Smooth muscle cell (in vitro differentiated cells): Measurements from ENCODE around the gene CT47C1. TPM values are rescaled to one million over a fixed set of nuclear protein-coding genes. Genes with fewer than 3 reads are reported as not detected.

ENCODE experiments used
- DNase-seq: peaks from one replicate; lab custom pipeline; 2025; ENCODE audit not compliant: unreplicated experiment; lab: John Stamatoyannopoulos, UW
- H2AFZ ChIP-seq: fragments of 200-600 bp; sonication (generic); 2 replicates; pipeline ENCODE4 v1.6.0; 2016; ENCODE audit warnings: antibody characterized with exemption, low read depth, mild to moderate bottlenecking
- H3F3A ChIP-seq: fragments of 200-600 bp; sonication (generic); 2 replicates; pipeline ENCODE4 v1.6.0; 2017; ENCODE audit warnings: antibody characterized with exemption, low read depth
- H3K27ac ChIP-seq: fragments of 200-600 bp; sonication (generic); 2 replicates; pipeline ENCODE4 v1.5.1; 2016; ENCODE audit warnings: low read depth, mild to moderate bottlenecking
- H3K27me3 ChIP-seq: fragments of 200-600 bp; sonication (generic); 2 replicates; pipeline ENCODE4 v1.6.1; 2016; ENCODE audit warnings: low read depth, mild to moderate bottlenecking
- H3K36me3 ChIP-seq: fragments of 200-600 bp; sonication (generic); 2 replicates; pipeline ENCODE4 v1.5.1; 2016; ENCODE audit warnings: low read depth
- H3K4me1 ChIP-seq: fragments of 200-600 bp; sonication (generic); 2 replicates; pipeline ENCODE4 v1.5.1; 2016; ENCODE audit warnings: low read depth
- H3K4me2 ChIP-seq: fragments of 200-600 bp; sonication (generic); 2 replicates; pipeline ENCODE4 v1.6.0; 2016; ENCODE audit warnings: mild to moderate bottlenecking
- H3K4me3 ChIP-seq: fragments of 200-600 bp; sonication (generic); 2 replicates; pipeline ENCODE4 v1.5.1; 2016; ENCODE audit warnings: mild to moderate bottlenecking
- H3K79me2 ChIP-seq: fragments of 200-600 bp; sonication (generic); 2 replicates; pipeline ENCODE4 v1.6.0; 2016; ENCODE audit warnings: low read depth, mild to moderate bottlenecking
- H3K9ac ChIP-seq: fragments of 200-600 bp; sonication (generic); 2 replicates; pipeline ENCODE4 v1.6.0; 2016; ENCODE audit warnings: low read depth
- H3K9me3 ChIP-seq: fragments of 200-600 bp; sonication (generic); replicated peaks from 2 replicates; pipeline ENCODE4 v1.5.1; 2016; ENCODE audit warnings: low read depth
- H4K20me1 ChIP-seq: fragments of 200-600 bp; sonication (generic); 2 replicates; pipeline ENCODE4 v1.6.0; 2016; ENCODE audit warnings: low read depth
- CTCF ChIP-seq: fragments of 200-600 bp; sonication (generic); IDR thresholded peaks from 2 replicates; pipeline ENCODE4 v1.5.1; 2017; ENCODE audit warnings: borderline replicate concordance, mild to moderate bottlenecking, antibody characterized with exemption; ENCODE audit not compliant: insufficient read depth, poor library complexity, severe bottlenecking
- WGBS: methylation state at CpG from one replicate; pipeline ENCODE4 v1.1.7; 2016; ENCODE audit warnings: low lambda C conversion rate; 5-methylcytosine and 5-hydroxymethylcytosine counted together
- polyA plus RNA-seq: library from polyadenylated mRNA; unstranded; fragments of >200 nt; fragmentation: Nextera tagmentation; extraction: Ambion mirVana; gene quantifications from 2 replicates; pipeline ENCODE4 v1.2.1, GENCODE V29; 2016
- total RNA-seq: library from RNA; depleted of rRNA; stranded (reverse); fragments of >200 nt; gene quantifications from 2 replicates; pipeline ENCODE4 v1.2.3, GENCODE V29; 2014

Gene CT47C1
- total and polyA plus RNA-seq, 2 experiments from 2014 or later = not detected

- Histone ChIP-seq H3K27ac (no peak overlapping the region), H4K20me1 (no peaks in the 10 kb centered on the region), H3K9me3 (no peaks in the 10 kb centered on the region), H3F3A (no peaks in the 10 kb centered on the region), H3K27me3 (no peaks in the 10 kb centered on the region), H3K9ac (no peak overlapping the region), H3K79me2 (no peaks in the 10 kb centered on the region), H3K4me1 (no peaks in the 10 kb centered on the region), H3K4me2 (no peak overlapping the region), H2AFZ (no peak overlapping the region), H3K4me3 (no peak overlapping the region), H3K36me3 (no peaks in the 10 kb centered on the region)
- TF ChIP-seq CTCF = no peak
- no peak for DNase-seq
- WGBS = 81% methylated on average over 6 of the region's 6 CpGs
Observed at GRCh38 chrX:119040432-119040831, 32.4 kb upstream of the CT47C1 start.

GRCh38 chrX:119041175-119041574 lies 31.6 kb upstream of the CT47C1 start:
- no peaks in the 10 kb centered on the region for H3K27me3 ChIP-seq
- no peak overlapping the region for H3K4me3 ChIP-seq
- TF ChIP-seq CTCF = no peak
- H3K4me1 ChIP-seq = no peaks in the 10 kb centered on the region
- no peak overlapping the region for H2AFZ ChIP-seq
- H3K79me2 ChIP-seq = no peaks in the 10 kb centered on the region
- H3K9me3 ChIP-seq = no peaks in the 10 kb centered on the region
- H3K36me3 ChIP-seq = no peaks in the 10 kb centered on the region
- no peak overlapping the region for H3K4me2 ChIP-seq
- 39% methylated on average over 4 of the region's 4 CpGs for WGBS
- no peak overlapping the region for H3K9ac ChIP-seq
- no peak for DNase-seq
- no peak overlapping the region for H3K27ac ChIP-seq
- H4K20me1 ChIP-seq = no peaks in the 10 kb centered on the region
- H3F3A ChIP-seq = no peaks in the 10 kb centered on the region

- Histone ChIP-seq H3K79me2 (no peaks in the 10 kb centered on the region), H3K9me3 (no peaks in the 10 kb centered on the region), H2AFZ (no peak overlapping the region), H3K4me3 (no peak overlapping the region), H3K27ac (no peak overlapping the region), H3F3A (no peaks in the 10 kb centered on the region), H3K9ac (no peak overlapping the region), H3K27me3 (no peaks in the 10 kb centered on the region), H4K20me1 (no peaks in the 10 kb centered on the region), H3K4me2 (no peak overlapping the region), H3K36me3 (no peaks in the 10 kb centered on the region), H3K4me1 (no peaks in the 10 kb centered on the region)
- DNase-seq = no peak
- TF ChIP-seq CTCF = no peak
- 75% methylated on average over 3 of the region's 3 CpGs for WGBS
Observed at GRCh38 chrX:119042040-119042439, 30.8 kb upstream of the CT47C1 start.

- Histone ChIP-seq H3F3A (no peaks in the 10 kb centered on the region), H3K36me3 (no peaks in the 10 kb centered on the region), H3K4me3 (no peak overlapping the region), H3K79me2 (no peaks in the 10 kb centered on the region), H3K9me3 (no peaks in the 10 kb centered on the region), H3K27me3 (no peaks in the 10 kb centered on the region), H3K27ac (no peak overlapping the region), H2AFZ (no peak overlapping the region), H3K9ac (no peak overlapping the region), H4K20me1 (no peaks in the 10 kb centered on the region), H3K4me2 (no peak overlapping the region), H3K4me1 (no peaks in the 10 kb centered on the region)
- TF ChIP-seq CTCF = no peak
- DNase-seq = no peak
- WGBS = 83% methylated on average over 1 of the region's 1 CpG
Observed at GRCh38 chrX:119042996-119043395, 29.8 kb upstream of the CT47C1 start.
